GM21381 (cell line): ENCODE results near the gene LGR6.
"Not testable (repeated sequence)": the region's sequence is repeated elsewhere in the genome, so short reads cannot be mapped to it uniquely, and the experiment has no call there.

Experiments
- ATAC-seq: cut with Tn5 transposase; IDR thresholded peaks from one replicate; pipeline ENCODE4 v1.9.1; 2021; ENCODE audit warnings: mild to moderate bottlenecking, moderate library complexity; ENCODE audit not compliant: unreplicated experiment

LGR6 gene

DNA sequence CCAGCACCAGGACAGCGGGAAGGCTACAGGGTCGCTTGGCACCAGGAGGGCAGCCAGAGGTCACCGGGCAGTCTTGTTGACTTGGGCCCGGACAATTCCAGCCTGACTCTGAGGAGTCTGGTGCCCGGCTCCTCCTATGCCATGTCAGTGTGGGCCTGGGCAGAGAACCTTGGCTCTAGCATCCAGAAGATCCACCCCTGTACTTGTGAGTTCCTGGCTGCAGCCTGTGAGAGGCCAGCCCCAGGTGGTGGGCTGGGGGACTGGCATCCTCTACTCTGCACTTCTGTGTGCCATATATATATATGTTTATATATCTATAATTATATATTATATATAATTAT, 21.6 kb upstream of the LGR6 start:
- no peak for ATAC-seq

- no peak for ATAC-seq
These were observed 19.6 kb upstream of the LGR6 start for GRCh38 chr1:202173993-202174392.

DNA sequence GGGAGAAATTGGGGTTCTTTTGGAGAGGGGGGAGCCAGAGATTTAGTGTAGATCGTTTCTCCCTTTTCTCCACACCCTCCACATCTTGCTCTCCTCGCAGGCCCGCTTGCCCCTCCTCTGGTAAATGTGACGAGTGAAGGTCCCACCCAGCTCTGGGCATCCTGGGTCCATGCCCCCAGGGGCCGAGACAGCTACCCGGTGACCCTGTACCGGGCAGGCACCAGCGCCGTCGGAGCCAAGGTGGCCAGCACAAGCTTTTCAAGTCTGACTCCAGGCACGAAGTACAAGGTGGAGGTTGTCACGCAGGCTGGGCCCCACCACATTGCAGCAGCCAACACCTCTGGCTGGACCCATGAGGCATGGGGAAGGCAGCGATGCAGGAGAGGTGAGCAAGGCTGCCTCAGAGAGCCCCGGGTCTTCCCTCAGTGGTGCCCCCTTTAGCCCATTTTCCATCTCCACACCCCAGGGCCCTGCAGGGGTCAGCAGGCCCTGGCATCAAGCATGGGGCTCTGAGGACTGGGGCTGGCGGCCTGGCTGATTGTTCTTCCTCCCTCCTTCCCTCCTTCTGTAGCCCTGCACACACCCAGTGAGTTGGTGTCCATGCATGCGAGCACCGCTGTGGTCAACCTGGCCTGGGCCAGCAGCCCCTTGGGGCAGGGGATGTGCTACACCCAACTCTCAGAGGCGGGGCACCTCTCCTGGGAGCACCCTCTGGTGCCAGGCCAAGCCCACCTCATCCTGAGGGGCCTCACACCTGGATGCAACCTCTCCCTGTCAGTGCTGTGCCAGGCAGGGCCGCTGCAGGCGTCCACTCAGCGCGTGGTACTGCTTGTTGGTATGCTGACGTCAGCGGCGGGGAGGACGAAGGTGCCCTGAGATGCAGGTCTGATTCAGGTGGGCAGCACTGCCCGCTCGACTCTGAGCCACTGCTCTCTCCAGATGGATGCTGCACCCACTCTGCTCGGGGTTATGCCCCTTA, 16.4 kb upstream of the LGR6 start:
- ATAC-seq, result no peak

GRCh38 chr1:202179828-202180750, 13.5 kb upstream of the LGR6 start:
- no peak for ATAC-seq

- not testable (repeated sequence) for ATAC-seq
These were observed 12.9 kb upstream of the LGR6 start for GRCh38 chr1:202180751-202181139.

DNA sequence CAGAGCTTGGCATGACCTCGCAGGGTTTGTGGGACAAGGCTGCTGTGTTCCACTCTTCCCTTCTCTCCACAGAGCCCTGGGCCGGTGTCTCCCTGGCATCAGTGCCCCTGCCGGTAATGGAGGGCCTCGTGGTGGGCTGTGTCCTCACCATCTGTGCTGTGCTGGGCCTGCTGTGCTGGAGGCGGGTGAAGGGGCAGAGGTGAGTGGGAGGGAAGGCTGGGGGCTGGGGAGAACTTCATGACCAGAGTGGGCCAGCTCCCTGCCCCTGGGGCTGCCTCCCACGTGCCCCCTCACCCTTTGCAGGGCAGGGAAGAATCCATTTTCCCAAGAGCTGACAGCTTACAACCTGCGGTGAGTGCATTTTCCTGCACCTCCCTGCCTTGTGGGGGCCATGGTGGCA, 12.0 kb upstream of the LGR6 start:
- ATAC-seq, result no peak

GRCh38 chr1:202182040-202182877, 11.3 kb upstream of the LGR6 start:
- ATAC-seq, result no peak

DNA sequence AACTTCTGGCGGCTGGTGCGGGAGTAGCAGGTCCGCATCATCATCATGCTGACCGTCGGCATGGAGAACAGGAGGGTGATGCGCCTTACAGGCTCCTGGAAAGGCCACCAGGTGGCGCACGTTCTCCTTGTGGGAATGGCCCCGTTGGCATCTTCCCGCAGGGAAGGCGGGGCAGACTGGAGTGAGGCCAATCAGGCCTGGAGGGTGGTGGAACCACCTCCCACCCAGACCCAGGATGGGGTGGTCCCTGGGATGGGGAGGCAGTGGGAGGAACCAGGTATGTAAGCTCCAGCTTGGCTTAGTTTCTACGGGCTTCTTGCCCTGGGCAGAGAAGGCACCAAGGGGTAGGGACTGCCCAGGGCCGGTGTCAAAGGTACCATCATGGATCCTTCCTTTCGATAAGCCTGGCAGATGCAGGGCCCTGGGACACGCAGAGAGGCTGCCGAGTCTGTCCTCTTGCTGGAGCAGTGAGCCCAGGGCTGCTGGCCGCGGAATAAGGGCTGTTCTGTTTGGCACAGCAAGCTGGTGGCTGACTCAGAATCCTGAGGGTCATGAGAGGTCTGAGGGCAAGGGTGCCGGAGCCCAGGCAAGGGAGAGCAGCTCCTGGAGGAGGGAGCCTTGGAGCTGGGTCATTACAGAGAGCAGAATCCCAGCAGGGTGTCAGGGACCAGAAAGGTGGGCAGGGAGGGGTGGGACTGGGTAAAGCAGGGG, 8.7 kb upstream of the LGR6 start:
- ATAC-seq, result no peak

- no peak for ATAC-seq
These were observed 7.3 kb upstream of the LGR6 start for GRCh38 chr1:202186327-202186726.

DNA sequence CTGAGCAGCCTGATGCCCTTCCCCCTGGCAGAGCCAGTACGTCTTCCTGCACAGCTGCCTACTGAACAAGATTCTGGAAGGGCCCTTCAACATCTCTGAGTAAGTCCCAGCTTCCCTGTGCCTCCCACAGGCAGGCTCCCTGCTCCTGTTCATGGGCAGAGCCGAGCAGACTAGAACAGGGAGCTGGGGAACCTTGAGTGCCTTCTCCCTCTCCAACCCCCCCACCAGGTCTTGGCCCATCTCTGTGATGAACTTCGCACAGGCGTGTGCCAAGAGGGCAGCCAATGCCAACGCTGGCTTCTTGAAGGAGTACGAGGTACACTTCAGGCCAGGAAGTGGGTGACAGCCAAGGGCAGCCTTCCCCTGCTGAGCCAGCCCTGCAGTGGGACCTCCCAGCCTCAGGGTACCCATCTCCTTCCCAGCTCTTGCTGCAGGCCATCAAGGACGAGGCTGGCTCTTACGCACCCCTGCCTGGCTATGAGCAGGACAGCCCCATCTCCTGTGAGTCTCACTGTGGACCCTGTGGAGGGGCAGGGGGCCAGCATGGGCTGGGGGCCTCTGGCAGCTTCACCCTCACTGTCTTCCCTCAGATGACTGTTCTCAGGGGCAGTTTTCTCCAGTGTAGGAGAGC, 6.4 kb upstream of the LGR6 start:
- ATAC-seq, result no peak

DNA sequence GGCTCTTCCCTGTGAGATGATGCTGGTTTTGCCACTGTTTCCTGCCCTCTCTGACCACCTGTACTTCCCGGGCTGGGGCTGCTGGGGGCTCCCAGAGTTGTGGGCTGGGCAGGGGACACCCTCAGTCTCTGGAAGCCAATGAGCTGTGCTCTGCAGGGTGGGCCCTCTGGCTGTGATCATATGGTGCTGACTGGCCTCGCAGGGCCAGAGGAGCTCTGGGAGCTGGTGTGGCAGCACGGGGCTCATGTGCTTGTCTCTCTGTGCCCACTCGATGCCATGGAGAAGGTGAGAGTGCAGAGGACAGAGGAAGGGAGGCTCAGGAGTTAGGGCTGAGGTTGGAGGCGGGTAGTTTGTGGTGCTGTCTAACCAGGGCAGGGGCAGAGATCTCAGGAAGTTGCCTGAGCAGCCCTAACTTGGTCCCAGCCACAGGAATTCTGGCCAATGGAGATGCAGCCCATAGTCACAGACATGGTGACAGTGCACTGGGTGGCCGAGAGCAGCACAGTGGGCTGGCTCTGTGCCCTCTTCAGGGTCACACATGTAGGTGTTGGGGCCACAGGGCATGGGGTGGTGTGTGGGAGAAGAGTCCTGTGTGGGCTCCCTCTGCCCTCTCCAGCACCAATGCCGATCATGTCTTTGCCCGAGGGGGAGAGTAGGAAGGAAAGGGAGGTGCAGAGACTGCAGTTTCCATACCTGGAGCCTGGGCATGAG, 5.7 kb upstream of the LGR6 start:
- no peak for ATAC-seq

GRCh38 chr1:202189001-202189790, 4.4 kb upstream of the LGR6 start:
- no peak for ATAC-seq

DNA sequence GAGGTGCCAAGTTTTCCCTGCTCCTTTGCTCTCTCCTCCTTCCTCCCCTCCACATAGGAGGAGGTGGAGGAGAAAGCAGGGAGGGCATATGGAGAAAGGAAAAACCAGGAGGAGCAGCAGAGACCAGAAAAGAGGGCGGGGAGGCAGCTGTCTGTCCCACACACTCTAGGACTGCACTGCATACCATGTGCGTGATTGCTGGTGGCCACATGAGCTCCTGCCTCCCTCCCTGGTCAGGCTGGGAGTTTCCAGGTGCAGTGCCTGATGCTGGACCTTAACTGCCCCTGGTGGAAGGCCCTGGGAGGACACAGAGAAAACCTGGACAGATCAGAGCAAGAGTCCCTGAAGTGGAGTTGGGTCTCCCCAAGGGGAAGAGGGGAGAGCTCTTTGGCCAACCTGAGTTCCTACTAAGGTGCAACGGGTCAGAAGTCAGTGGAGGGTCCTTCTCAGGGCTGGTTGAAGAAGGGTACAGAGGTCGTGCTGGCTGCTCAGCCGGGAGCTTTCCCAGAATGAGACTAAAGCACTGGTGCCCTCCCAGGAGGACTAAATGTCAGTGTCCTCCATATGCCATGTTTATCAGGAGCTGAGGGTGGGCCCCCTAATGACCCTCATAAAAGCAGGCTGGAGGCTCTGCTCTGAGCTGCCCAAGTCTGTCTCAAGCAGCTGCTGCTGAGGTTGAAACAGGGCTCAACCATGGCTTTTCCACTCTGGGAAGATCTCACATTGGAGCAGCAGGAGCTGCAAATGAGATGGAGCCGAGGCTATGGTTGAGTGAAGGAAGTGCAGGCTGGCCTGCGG, 3.5 kb upstream of the LGR6 start:
- ATAC-seq, result no peak

- ATAC-seq, result not testable (repeated sequence)
These were observed 2.2 kb upstream of the LGR6 start for GRCh38 chr1:202191391-202191790.

GRCh38 chr1:202192770-202193613, 607 bp upstream of the LGR6 start:
- no peak for ATAC-seq

DNA sequence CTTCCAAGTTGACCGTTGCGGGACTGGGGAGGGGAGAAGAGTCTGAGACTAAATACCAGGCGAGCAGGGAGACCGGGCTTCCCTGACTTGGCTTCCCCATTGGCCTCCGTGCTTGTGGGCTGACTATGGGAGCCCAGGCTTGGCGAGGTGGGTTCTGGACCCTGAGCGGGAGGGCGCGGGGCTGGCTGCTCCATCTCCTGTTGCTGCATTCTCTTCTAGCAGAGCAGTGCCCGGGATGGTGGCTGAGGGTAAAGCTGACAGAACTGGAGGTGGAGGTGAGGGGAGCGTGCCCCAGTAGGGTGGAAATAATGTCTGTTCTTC, 689 bp downstream of the LGR6 start:
- ATAC-seq, result no peak
